IMR-90 (cell line): ENCODE results near the gene ANKHD1. TPM values are rescaled to one million over a fixed set of nuclear protein-coding genes. Genes with fewer than 3 reads are reported as not detected.

ENCODE experiments used
- ATAC-seq: fragments of 200-7000 bp; cut with Tn5 transposase; 2 replicates; pipeline ENCODE4 v1.9.1; 2020; ENCODE audit warnings: low read depth, mild to moderate bottlenecking, moderate library complexity
- BruUV-seq: library from RNA; stranded (reverse); fragments of 400-500 nt; replicated peaks from 2 replicates; lab custom pipeline; 2021; lab: Mats Ljungman, UMichigan
- CTCF ChIA-PET: fragments of 300-600 bp; formaldehyde crosslinking; extraction: SDS; loops from one replicate; lab custom pipeline; 2021; ENCODE audit warnings: antibody characterized with exemption; lab: Yijun Ruan, JAX
- POLR2A ChIA-PET: fragments of 300-600 bp; sonication (Branson Sonifier 250); formaldehyde crosslinking; loops from one replicate; lab custom pipeline; 2022; ENCODE audit warnings: antibody characterized with exemption; ENCODE audit not compliant: unreplicated experiment; lab: Charles Lee
- DNase-seq: peaks from one replicate; pipeline ENCODE4 v3.0.0; 2013
- H2AFZ ChIP-seq: replicated peaks from 2 replicates; pipeline ENCODE3; 2013; ENCODE audit warnings: low read length, mild to moderate bottlenecking; ENCODE audit not compliant: poor library complexity
- H2AK5ac ChIP-seq: 2 replicates; pipeline ENCODE4 v1.6.1; 2013; ENCODE audit warnings: low read depth, low read length, inconsistent platforms
- H2AK9ac ChIP-seq: replicated peaks from 2 replicates; pipeline ENCODE3; 2013; ENCODE audit warnings: mild to moderate bottlenecking, low read depth, low read length, moderate library complexity; ENCODE audit not compliant: poor library complexity
- H2BK120ac ChIP-seq: 2 replicates; pipeline ENCODE4 v1.6.1; 2013; ENCODE audit warnings: low read depth, low read length, inconsistent platforms
- H2BK15ac ChIP-seq: 3 replicates; pipeline ENCODE4 v1.6.1; 2013; ENCODE audit warnings: low read depth, low read length, inconsistent platforms
- H2BK20ac ChIP-seq: 2 replicates; pipeline ENCODE4 v1.6.1; 2013; ENCODE audit warnings: low read depth, mild to moderate bottlenecking, inconsistent platforms, low read length, moderate library complexity
- H2BK5ac ChIP-seq: 2 replicates; pipeline ENCODE4 v1.6.1; 2013; ENCODE audit warnings: mild to moderate bottlenecking, low read depth, low read length, inconsistent platforms; ENCODE audit not compliant: poor library complexity, severe bottlenecking
- H3K14ac ChIP-seq: replicated peaks from 2 replicates; pipeline ENCODE4 v1.6.1; 2013; ENCODE audit warnings: low read depth, low read length, inconsistent platforms
- H3K18ac ChIP-seq: 2 replicates; pipeline ENCODE4 v1.6.1; 2013; ENCODE audit warnings: low read depth, low read length, control low read depth
- H3K23ac ChIP-seq: 2 replicates; pipeline ENCODE4 v1.6.1; 2013; ENCODE audit warnings: low read depth, low read length, inconsistent platforms
- H3K27ac ChIP-seq: 2 replicates; pipeline ENCODE4 v1.5.1; 2013; ENCODE audit warnings: mild to moderate bottlenecking, control low read depth, low read length; ENCODE audit not compliant: insufficient read depth
- H3K27me3 ChIP-seq: 2 replicates; pipeline ENCODE4 v1.6.1; 2013; ENCODE audit warnings: low read length; ENCODE audit not compliant: control insufficient read depth, insufficient read depth
- H3K36me3 ChIP-seq: 2 replicates; pipeline ENCODE4 v1.6.1; 2013; ENCODE audit warnings: low read length, mixed read lengths; ENCODE audit not compliant: control insufficient read depth, insufficient read depth
- H3K4ac ChIP-seq: 2 replicates; pipeline ENCODE4 v1.6.1; 2013; ENCODE audit warnings: low read depth, low read length, inconsistent platforms
- H3K4me1 ChIP-seq: 2 replicates; pipeline ENCODE4 v1.6.1; 2013; ENCODE audit warnings: low read length, mixed read lengths; ENCODE audit not compliant: control insufficient read depth, insufficient read depth
- H3K4me2 ChIP-seq: 2 replicates; pipeline ENCODE4 v1.6.1; 2013; ENCODE audit warnings: low read depth, mild to moderate bottlenecking, control low read depth, low read length, moderate library complexity
- H3K4me3 ChIP-seq: 2 replicates; pipeline ENCODE4 v1.5.1; 2013; ENCODE audit warnings: low read depth, mild to moderate bottlenecking, control low read depth, low read length, moderate library complexity; ENCODE audit not compliant: insufficient read depth
- H3K56ac ChIP-seq: 2 replicates; pipeline ENCODE4 v1.6.1; 2013; ENCODE audit warnings: low read length, inconsistent platforms; ENCODE audit not compliant: insufficient read depth; ENCODE audit errors: extremely low read depth
- H3K79me1 ChIP-seq, 2 experiments: 2 replicates each; pipeline ENCODE4 v1.6.1; 2013; ENCODE audit warnings: low read length in 2 of 2, inconsistent platforms in 1 of 2, low read depth in 1 of 2
- H3K9ac ChIP-seq: 2 replicates; pipeline ENCODE4 v1.6.1; 2013; ENCODE audit warnings: low read depth, low read length, control low read depth
- H3K9me1 ChIP-seq: 2 replicates; pipeline ENCODE4 v1.6.1; 2013; ENCODE audit warnings: low read length, inconsistent platforms; ENCODE audit not compliant: insufficient read depth
- H3K9me3 ChIP-seq: 2 replicates; pipeline ENCODE4 v1.6.1; 2013; ENCODE audit warnings: low read length; ENCODE audit not compliant: control insufficient read depth, insufficient read depth
- H4K20me1 ChIP-seq: 2 replicates; pipeline ENCODE4 v1.6.1; 2013; ENCODE audit warnings: low read length, inconsistent platforms; ENCODE audit not compliant: insufficient read depth
- H4K5ac ChIP-seq: 2 replicates; pipeline ENCODE4 v1.6.1; 2013; ENCODE audit warnings: mild to moderate bottlenecking, low read depth, low read length, control low read depth
- H4K8ac ChIP-seq, 2 experiments: 2 replicates each; pipeline ENCODE4 v1.6.1; 2013; ENCODE audit warnings: low read depth in 2 of 2, low read length in 2 of 2, control low read depth in 1 of 2, inconsistent platforms in 1 of 2
- H4K91ac ChIP-seq: 2 replicates; pipeline ENCODE4 v1.6.1; 2013; ENCODE audit warnings: low read depth, low read length, inconsistent platforms; ENCODE audit not compliant: insufficient read depth
- MXI1 ChIP-seq: IDR thresholded peaks from 2 replicates; pipeline ENCODE4 v1.6.1; 2012; ENCODE audit warnings: low read depth, mild to moderate bottlenecking, low read length, moderate library complexity, borderline replicate concordance
- RAD21 ChIP-seq: IDR thresholded peaks from 2 replicates; pipeline ENCODE4 v1.6.1; 2012; ENCODE audit warnings: low read length, improper control_type of control experiment
- SMC3 ChIP-seq: fragments of 150-350 bp; IDR thresholded peaks from 2 replicates; pipeline ENCODE4 v1.6.1; 2016; ENCODE audit warnings: low read depth, mild to moderate bottlenecking, antibody characterized with exemption, low read length, moderate library complexity
- WGBS, 2 experiments: methylation state at CpG; one replicate each; pipeline versions ENCODE4 v1.1.5 to v1.1.7; 2013; ENCODE audit warnings: missing lambda C conversion rate in 2 of 2; ENCODE audit not compliant: insufficient read length in 1 of 2; ENCODE audit errors: extremely low coverage in 2 of 2; 5-methylcytosine and 5-hydroxymethylcytosine counted together
- dilution Hi-C: fragments of 300-500 bp; cut with HindIII; formaldehyde crosslinking; loops from one replicate; pipeline ENCODE4 v1.14.3; 2018; ENCODE audit warnings: low sequenced_read_pairs; ENCODE audit not compliant: unreplicated experiment
- in situ Hi-C: fragments of 300-500 bp; cut with MboI; formaldehyde crosslinking; loops from 3 replicates; pipeline ENCODE4 v1.14.3; 2019; ENCODE audit warnings: low sequenced_read_pairs, inconsistent platforms, mixed read lengths
- intact Hi-C: fragments of 100-400 bp; cut with micrococcal nuclease; formaldehyde crosslinking; loops from 2 replicates; pipeline ENCODE4 v1.10.0; 2022
- polyA plus RNA-seq, 3 experiments: library from polyadenylated mRNA; depleted of rRNA; stranded (reverse); fragments of >200 nt; gene quantifications; 2 replicates each; pipeline ENCODE4 v1.2.3, GENCODE V29; 2012; ENCODE audit warnings: low replicate concordance in 1 of 3
- total RNA-seq: library from RNA; depleted of rRNA; stranded (reverse); fragments of >200 nt; gene quantifications from 2 replicates; pipeline ENCODE4 v1.2.3, GENCODE V29; 2012
- TF ChIP-seq, protein P1 (sequence below): conservative IDR thresholded peaks from 2 replicates; pipeline ENCODE4 v1.5.1; 2012; ENCODE audit warnings: mild to moderate bottlenecking, low read depth, low read length, improper control_type of control experiment
- TF ChIP-seq, protein P2 (sequence below): fragments of 150-350 bp; IDR thresholded peaks from 2 replicates; pipeline ENCODE4 v1.6.1; 2017; ENCODE audit warnings: mild to moderate bottlenecking, antibody characterized with exemption, low read length, low read depth

The ANKHD1 gene
- total and polyA plus RNA-seq, 2 of the 4 experiments (the other 2 are of a cell fraction), result 32.1 to 36.7 TPM

DNA sequence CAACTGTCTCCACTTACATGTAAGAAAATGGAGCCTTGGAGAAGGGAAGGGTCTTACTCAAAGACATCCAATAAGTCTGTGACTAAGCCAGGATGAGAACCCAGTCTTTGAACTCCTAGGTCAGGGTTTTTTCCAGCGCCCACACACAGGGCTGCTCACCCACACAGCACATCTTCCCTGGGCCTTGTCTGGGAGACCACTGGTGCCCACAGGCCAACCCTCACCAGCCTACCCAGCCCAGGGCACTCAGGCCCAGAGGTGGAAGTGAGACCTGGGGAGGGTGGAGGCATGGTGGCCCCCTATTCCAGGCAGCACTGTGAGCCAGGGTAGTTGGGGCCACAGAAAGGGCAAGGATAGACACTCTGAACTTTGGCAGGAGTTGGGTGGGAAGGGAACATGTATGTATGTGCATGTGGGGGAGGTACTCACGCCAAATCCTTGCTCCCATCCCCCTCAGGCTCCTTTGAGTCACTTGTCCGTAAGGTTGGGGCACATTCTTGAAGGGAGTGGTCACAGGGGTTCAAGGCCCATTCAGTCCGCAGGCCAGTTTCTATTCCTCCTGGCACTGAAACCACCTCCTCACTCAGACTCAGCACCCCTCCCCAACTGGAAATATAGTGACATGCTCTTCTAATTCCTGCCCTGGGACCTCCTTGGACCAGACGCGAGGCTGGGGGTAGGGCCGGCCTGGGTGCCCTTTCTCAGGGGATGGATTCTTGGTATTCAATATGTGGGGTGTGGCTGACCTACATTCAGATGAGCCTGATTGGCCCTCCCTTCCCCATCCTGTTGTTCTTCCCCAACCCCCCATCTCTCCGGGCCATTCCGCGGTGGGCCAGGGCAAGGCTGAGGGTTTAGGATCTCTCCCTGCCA lies 44.5 kb upstream of the ANKHD1 start (continued):
- TF ChIP-seq, protein P1, sequence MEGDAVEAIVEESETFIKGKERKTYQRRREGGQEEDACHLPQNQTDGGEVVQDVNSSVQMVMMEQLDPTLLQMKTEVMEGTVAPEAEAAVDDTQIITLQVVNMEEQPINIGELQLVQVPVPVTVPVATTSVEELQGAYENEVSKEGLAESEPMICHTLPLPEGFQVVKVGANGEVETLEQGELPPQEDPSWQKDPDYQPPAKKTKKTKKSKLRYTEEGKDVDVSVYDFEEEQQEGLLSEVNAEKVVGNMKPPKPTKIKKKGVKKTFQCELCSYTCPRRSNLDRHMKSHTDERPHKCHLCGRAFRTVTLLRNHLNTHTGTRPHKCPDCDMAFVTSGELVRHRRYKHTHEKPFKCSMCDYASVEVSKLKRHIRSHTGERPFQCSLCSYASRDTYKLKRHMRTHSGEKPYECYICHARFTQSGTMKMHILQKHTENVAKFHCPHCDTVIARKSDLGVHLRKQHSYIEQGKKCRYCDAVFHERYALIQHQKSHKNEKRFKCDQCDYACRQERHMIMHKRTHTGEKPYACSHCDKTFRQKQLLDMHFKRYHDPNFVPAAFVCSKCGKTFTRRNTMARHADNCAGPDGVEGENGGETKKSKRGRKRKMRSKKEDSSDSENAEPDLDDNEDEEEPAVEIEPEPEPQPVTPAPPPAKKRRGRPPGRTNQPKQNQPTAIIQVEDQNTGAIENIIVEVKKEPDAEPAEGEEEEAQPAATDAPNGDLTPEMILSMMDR, result no peak

DNA sequence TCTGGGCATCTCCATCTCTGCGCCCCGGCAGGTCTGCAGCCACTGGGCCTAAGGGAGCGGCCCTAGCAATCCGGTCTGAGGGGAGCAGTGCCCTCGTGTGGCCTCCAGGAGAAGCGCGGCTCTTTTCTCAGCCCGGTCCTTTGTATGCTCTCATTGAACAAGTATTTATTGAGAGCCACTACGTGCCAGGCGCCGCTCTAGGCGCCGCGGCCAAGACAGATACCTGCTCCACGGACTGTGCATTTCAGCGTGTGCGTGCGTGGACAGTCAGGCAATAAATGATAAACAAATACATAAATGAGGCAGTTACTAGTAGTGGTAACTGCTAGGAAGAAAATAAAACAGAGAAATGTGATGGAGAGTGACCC lies 43.9 kb upstream of the ANKHD1 start:
- Histone ChIP-seq H2BK15ac (no peak overlapping the region), H3K9me3 (no peaks in the 10 kb centered on the region), H3K14ac (no peak overlapping the region), H3K18ac (no peak overlapping the region), H3K56ac (no peak overlapping the region), H2AK9ac (peak overlapping the region; percentile 57), H2BK20ac (no peak overlapping the region), H3K4ac (no peak overlapping the region), H2AK5ac (no peak overlapping the region), H2BK5ac (no peak overlapping the region), H3K9ac (no peak overlapping the region; the same call in 1 of the 2 replicates), H3K4me3 (peak overlapping the region; percentile 5; the same call in 1 of the 2 replicates), H3K27me3 (no peaks in the 10 kb centered on the region; the same call in 1 of the 2 replicates), H4K8ac (peak overlapping the region in 1 of 2 experiments; percentile 77; a peak in 2 of 4 replicates), H3K79me1 (no peaks in the 10 kb centered on the region), H4K5ac (no peak overlapping the region), H3K23ac (no peak overlapping the region), H3K27ac (no peak overlapping the region), H2BK120ac (no peak overlapping the region), H3K9me1 (0 out of 2 replicates have a peak, but pooled peaks cover 6% of the 10 kb centered on the region), H3K4me2 (peak overlapping the region; percentile 78), H2AFZ (peak overlapping the region; percentile 87), H3K36me3 (no peaks in the 10 kb centered on the region), H4K20me1 (no peaks in the 10 kb centered on the region), H4K91ac (no peak overlapping the region; the same call in 1 of the 2 replicates), H3K4me1 (no peaks in the 10 kb centered on the region)
- POLR2A ChIA-PET, result no interaction called here
- peak; percentile 83 for DNase-seq
- in situ Hi-C loops (loop anchor here (25.0 kb wide), 1 partner anchor 570 kb away; the partner anchor contains the start of gene PSD2), intact Hi-C loops (loop anchor here (1.0 to 10.0 kb wide), 3 partner anchors 113 to 283 kb away; partner anchors contain the start of gene CYSTM1), dilution Hi-C loops (no loop called here)
- BruUV-seq, result no TSS peak
- CTCF ChIA-PET, result no interaction called here
- ATAC-seq, result peak; percentile 99
- TF ChIP-seq SMC3 (peak; percentile 89), RAD21 (peak; percentile 87), MXI1 (no peak)
- TF ChIP-seq, protein P1, result peak; percentile 96
- TF ChIP-seq, protein P2, sequence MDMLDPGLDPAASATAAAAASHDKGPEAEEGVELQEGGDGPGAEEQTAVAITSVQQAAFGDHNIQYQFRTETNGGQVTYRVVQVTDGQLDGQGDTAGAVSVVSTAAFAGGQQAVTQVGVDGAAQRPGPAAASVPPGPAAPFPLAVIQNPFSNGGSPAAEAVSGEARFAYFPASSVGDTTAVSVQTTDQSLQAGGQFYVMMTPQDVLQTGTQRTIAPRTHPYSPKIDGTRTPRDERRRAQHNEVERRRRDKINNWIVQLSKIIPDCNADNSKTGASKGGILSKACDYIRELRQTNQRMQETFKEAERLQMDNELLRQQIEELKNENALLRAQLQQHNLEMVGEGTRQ, result no peak
- 20% methylated on average over 1 of the region's 18 CpGs; no CpG with 5 or more reads in 1 of the 2 experiments for WGBS, 2 experiments
